Neuronal stem cell (in vitro differentiated cells): Measurements from ENCODE around the gene SPN.
"Not testable (repeated sequence)": the region's sequence is repeated elsewhere in the genome, so short reads cannot be mapped to it uniquely, and the experiment has no call there.

Experiments
- DNase-seq: peaks from one replicate; pipeline ENCODE4 v3.0.0-alpha.2; 2013; ENCODE audit warnings: low spot score
- H2AFZ ChIP-seq: one replicate; pipeline ENCODE4 v1.6.1; 2013; ENCODE audit warnings: mild to moderate bottlenecking, low read length, inconsistent platforms
- H2AK5ac ChIP-seq: 2 replicates; pipeline ENCODE4 v1.6.1; 2013; ENCODE audit warnings: low read depth, mild to moderate bottlenecking, inconsistent platforms, low read length, moderate library complexity, mixed read lengths
- H2BK120ac ChIP-seq: 2 replicates; pipeline ENCODE4 v1.6.1; 2013; ENCODE audit warnings: low read depth, mild to moderate bottlenecking, inconsistent platforms, low read length, moderate library complexity, mixed read lengths
- H2BK12ac ChIP-seq: one replicate; pipeline ENCODE4 v1.6.1; 2013; ENCODE audit warnings: low read length, inconsistent platforms
- H2BK15ac ChIP-seq: 2 replicates; pipeline ENCODE4 v1.6.1; 2013; ENCODE audit warnings: mild to moderate bottlenecking, low read length, inconsistent platforms, mixed read lengths
- H2BK5ac ChIP-seq: one replicate; pipeline ENCODE4 v1.6.1; 2013; ENCODE audit warnings: inconsistent platforms, mild to moderate bottlenecking, low read length, moderate library complexity
- H3K14ac ChIP-seq: one replicate; pipeline ENCODE4 v1.6.1; 2013; ENCODE audit warnings: low read length, inconsistent platforms
- H3K18ac ChIP-seq: 2 replicates; pipeline ENCODE4 v1.6.1; 2013; ENCODE audit warnings: low read length, inconsistent platforms
- H3K23ac ChIP-seq: 2 replicates; pipeline ENCODE4 v1.6.1; 2013; ENCODE audit warnings: low read depth, mild to moderate bottlenecking, mixed read lengths, low read length, inconsistent platforms; ENCODE audit not compliant: poor library complexity
- H3K27ac ChIP-seq: replicated peaks from 3 replicates; pipeline ENCODE4 v1.5.1; 2013; ENCODE audit warnings: low read length, inconsistent platforms
- H3K27me3 ChIP-seq, 3 experiments: 2 replicates each; pipeline ENCODE4 v1.6.1; 2013; ENCODE audit warnings: low read length in 3 of 3, mild to moderate bottlenecking in 2 of 3, inconsistent platforms in 1 of 3, low read depth in 1 of 3, mixed read lengths in 1 of 3, moderate library complexity in 1 of 3; ENCODE audit not compliant: control insufficient read depth in 3 of 3, insufficient read depth in 3 of 3
- H3K36me3 ChIP-seq, 2 donors: replicated peaks in 1 of 2; 2 replicates each; pipeline ENCODE4 v1.6.1; 2013; ENCODE audit warnings: low read length in 2 of 2; ENCODE audit not compliant: control insufficient read depth in 2 of 2, insufficient read depth in 2 of 2
- H3K4ac ChIP-seq: 2 replicates; pipeline ENCODE4 v1.6.1; 2013; ENCODE audit warnings: inconsistent platforms, mild to moderate bottlenecking, low read length, moderate library complexity
- H3K4me1 ChIP-seq, 2 donors: 1 replicate in 1 of 2; 2 replicates in 1 of 2; pipeline ENCODE4 v1.6.1; 2013; ENCODE audit warnings: low read length in 2 of 2, low read depth in 1 of 2; ENCODE audit not compliant: control insufficient read depth in 2 of 2, insufficient read depth in 1 of 2
- H3K4me2 ChIP-seq: one replicate; pipeline ENCODE4 v1.6.1; 2013; ENCODE audit warnings: mild to moderate bottlenecking, low read length, inconsistent platforms; ENCODE audit not compliant: insufficient read depth, poor library complexity, severe bottlenecking
- H3K4me3 ChIP-seq, 2 donors: 2 replicates each; pipeline ENCODE4 v1.5.1; 2013; ENCODE audit warnings: low read length in 2 of 2, mild to moderate bottlenecking in 2 of 2, inconsistent platforms in 1 of 2, moderate library complexity in 1 of 2
- H3K79me1 ChIP-seq: one replicate; pipeline ENCODE4 v1.6.1; 2013; ENCODE audit warnings: low read depth, mild to moderate bottlenecking, inconsistent platforms, low read length, moderate library complexity
- H3K9ac ChIP-seq: one replicate; pipeline ENCODE4 v1.6.1; 2013; ENCODE audit warnings: mild to moderate bottlenecking, low read depth, low read length, inconsistent platforms; ENCODE audit not compliant: poor library complexity
- H3K9me3 ChIP-seq, 2 donors: replicated peaks in 1 of 2; 2 replicates each; pipeline versions ENCODE3 to v1.6.1; 2013; ENCODE audit warnings: low read length in 2 of 2, mild to moderate bottlenecking in 2 of 2, inconsistent platforms in 1 of 2, low read depth in 1 of 2, mixed read lengths in 1 of 2, moderate library complexity in 1 of 2; ENCODE audit not compliant: control insufficient read depth in 2 of 2, insufficient read depth in 1 of 2
- H4K8ac ChIP-seq: one replicate; pipeline ENCODE4 v1.6.1; 2013; ENCODE audit warnings: low read depth, mild to moderate bottlenecking, inconsistent platforms, low read length, moderate library complexity
- H4K91ac ChIP-seq: one replicate; pipeline ENCODE4 v1.6.1; 2013; ENCODE audit warnings: low read length, low read depth, mild to moderate bottlenecking, inconsistent platforms; ENCODE audit not compliant: poor library complexity
- WGBS, 2 donors: extraction: QIAGEN DNeasy Blood & Tissue Kit; methylation state at CpG; one replicate each; pipeline ENCODE4 v1.1.7; 2013; ENCODE audit warnings: missing lambda C conversion rate in 2 of 2, mixed read lengths in 1 of 2; ENCODE audit not compliant: insufficient read length in 2 of 2, insufficient replicate concordance in 1 of 2; ENCODE audit errors: extremely low coverage in 2 of 2; 5-methylcytosine and 5-hydroxymethylcytosine counted together

Gene SPN

GRCh38 chr16:29705030-29705429, 42.0 kb downstream of the SPN start:
- no peak overlapping the region for H4K91ac ChIP-seq
- no peak overlapping the region for H2BK15ac ChIP-seq
- H3K18ac ChIP-seq: no peak overlapping the region
- H2BK5ac ChIP-seq: no peak overlapping the region
- H2AK5ac ChIP-seq: no peak overlapping the region
- no peak overlapping the region for H4K8ac ChIP-seq
- no peak overlapping the region for H3K23ac ChIP-seq
- H3K9ac ChIP-seq: no peak overlapping the region
- no peak overlapping the region for H2BK120ac ChIP-seq
- no peak overlapping the region for H3K27ac ChIP-seq
- no CpG with 5 or more reads among the region's 2 CpGs for WGBS, 2 donors
- H3K4ac ChIP-seq: no peak overlapping the region
- H3K9me3 ChIP-seq: peaks cover 0 to 8% of the 10 kb centered on the region in 2 donors
- H3K14ac ChIP-seq: no peak overlapping the region
- no peak overlapping the region for H3K4me3 ChIP-seq
- no peak overlapping the region for H2BK12ac ChIP-seq
- no peaks in the 10 kb centered on the region for H3K36me3 ChIP-seq
- no peak overlapping the region for H2AFZ ChIP-seq
- peaks cover 0 to 3% of the 10 kb centered on the region in 2 donors for H3K4me1 ChIP-seq
- DNase-seq: no peak
- H3K79me1 ChIP-seq: peaks cover 2% of the 10 kb centered on the region
- H3K27me3 ChIP-seq: no peaks in the 10 kb centered on the region
- H3K4me2 ChIP-seq: no peak overlapping the region

GRCh38 chr16:29707160-29707559, 44.1 kb downstream of the SPN start:
- not testable (repeated sequence) for H2BK12ac ChIP-seq, H2BK15ac ChIP-seq, H3K36me3 ChIP-seq, H2BK120ac ChIP-seq, H3K27ac ChIP-seq, H3K79me1 ChIP-seq, H2AK5ac ChIP-seq, H3K4me2 ChIP-seq, H2AFZ ChIP-seq, H4K8ac ChIP-seq, H3K23ac ChIP-seq, H3K18ac ChIP-seq, DNase-seq, H4K91ac ChIP-seq, H3K4me3 ChIP-seq, H3K4ac ChIP-seq, H3K9ac ChIP-seq, H3K9me3 ChIP-seq, H3K14ac ChIP-seq, H3K4me1 ChIP-seq, H2BK5ac ChIP-seq, H3K27me3 ChIP-seq
- no CpG with 5 or more reads among the region's 1 CpG for WGBS, 2 donors

- DNase-seq: no peak
- peak overlapping the region; percentile 42 for H3K27ac ChIP-seq
- WGBS, 2 donors: no CpG with 5 or more reads among the region's 16 CpGs
These were observed 46.0 kb downstream of the SPN start for GRCh38 chr16:29708917-29709600.

DNA sequence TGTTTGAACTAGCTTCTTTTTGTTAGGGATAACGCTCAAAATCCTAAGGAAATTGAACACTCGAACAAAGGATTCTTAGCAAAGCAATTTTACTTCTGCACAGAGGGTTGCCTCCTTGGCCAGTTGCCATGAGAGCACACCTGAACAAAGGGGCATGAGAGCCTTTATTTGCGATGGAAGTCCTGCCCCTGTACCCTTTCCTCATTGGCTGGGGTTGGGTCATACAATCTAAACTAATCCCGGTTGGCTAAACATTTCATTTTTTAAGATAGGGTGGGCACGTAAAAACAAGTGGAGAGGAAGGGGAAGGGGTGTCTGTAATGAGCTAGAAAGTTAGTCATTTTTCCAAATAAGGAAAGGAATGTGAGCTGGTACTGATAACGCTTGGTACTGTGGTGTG, 46.6 kb downstream of the SPN start:
- not testable (repeated sequence) for H2AFZ ChIP-seq, H3K9me3 ChIP-seq, H2BK5ac ChIP-seq, H3K9ac ChIP-seq, H3K18ac ChIP-seq, H3K14ac ChIP-seq, H4K91ac ChIP-seq, H2AK5ac ChIP-seq, H3K23ac ChIP-seq, H2BK12ac ChIP-seq, H3K79me1 ChIP-seq, H3K36me3 ChIP-seq, H2BK120ac ChIP-seq, H3K4me1 ChIP-seq, H2BK15ac ChIP-seq, H3K27me3 ChIP-seq, H4K8ac ChIP-seq, H3K4ac ChIP-seq, DNase-seq
- peak overlapping the region; percentile 28 for H3K4me2 ChIP-seq
- peak overlapping the region; percentile 42 for H3K27ac ChIP-seq
- WGBS, 2 donors: no CpG with 5 or more reads among the region's 6 CpGs
- peak overlapping the region in 1 of 2 donors; percentile 24 for H3K4me3 ChIP-seq

More at GRCh38 chr16:29708917-29709600, 46.0 kb downstream of the SPN start:
- no peak overlapping the region for H3K4ac ChIP-seq
- H3K18ac ChIP-seq: no peak overlapping the region
- no peak overlapping the region for H4K91ac ChIP-seq
- peaks cover 3 to 6% of the 10 kb centered on the region in 2 donors for H3K4me1 ChIP-seq
- H4K8ac ChIP-seq: no peak overlapping the region
- peak overlapping the region; percentile 28 for H3K4me2 ChIP-seq
- no peak overlapping the region for H3K14ac ChIP-seq
- H3K27me3 ChIP-seq: no peaks in the 10 kb centered on the region
- H2BK12ac ChIP-seq: no peak overlapping the region
- H3K36me3 ChIP-seq: no peaks in the 10 kb centered on the region
- H2AK5ac ChIP-seq: no peak overlapping the region
- no peak overlapping the region for H2AFZ ChIP-seq
- H3K9ac ChIP-seq: no peak overlapping the region
- H2BK120ac ChIP-seq: no peak overlapping the region
- no peaks in the 10 kb centered on the region for H3K79me1 ChIP-seq
- no peak overlapping the region for H3K23ac ChIP-seq
- no peak overlapping the region for H2BK5ac ChIP-seq
- peak overlapping the region in 1 of 2 donors; percentile 24 for H3K4me3 ChIP-seq
- H2BK15ac ChIP-seq: no peak overlapping the region
- peaks cover 0 to 8% of the 10 kb centered on the region in 2 donors for H3K9me3 ChIP-seq
